Measurements from ENCODE around the gene EGFR. TPM values are rescaled to one million over a fixed set of nuclear protein-coding genes. Genes with fewer than 3 reads are reported as not detected.

Gene EGFR
- total and polyA plus RNA-seq, 2 donors (not counting 1 experiment from before 2014, with no cell fraction given) = 55.3 to 62.8 TPM

- H3K79me2 ChIP-seq (ENCODE audit: control insufficient read depth, insufficient read depth, low read length) = peaks cover 40% of the 10 kb centered on the region
- no peak overlapping the region for H3K4me3 ChIP-seq (replicated peaks in 1 of 4; ENCODE audit: control extremely low read depth in 1 of 4, insufficient read depth in 1 of 4, low read depth in 3 of 4, low read length in 4 of 4)
- H3K27me3 ChIP-seq (ENCODE audit: control insufficient read depth, insufficient read depth, low read length) = no peaks in the 10 kb centered on the region
- H3K4me2 ChIP-seq (ENCODE audit: extremely low read depth, insufficient read depth, low read length) = peak overlapping the region; percentile 76
- TF ChIP-seq EZH2 (IDR thresholded peaks at IDR 0.05; ENCODE audit: low read length, missing control alignments) = no peak
- TF ChIP-seq, protein P1, sequence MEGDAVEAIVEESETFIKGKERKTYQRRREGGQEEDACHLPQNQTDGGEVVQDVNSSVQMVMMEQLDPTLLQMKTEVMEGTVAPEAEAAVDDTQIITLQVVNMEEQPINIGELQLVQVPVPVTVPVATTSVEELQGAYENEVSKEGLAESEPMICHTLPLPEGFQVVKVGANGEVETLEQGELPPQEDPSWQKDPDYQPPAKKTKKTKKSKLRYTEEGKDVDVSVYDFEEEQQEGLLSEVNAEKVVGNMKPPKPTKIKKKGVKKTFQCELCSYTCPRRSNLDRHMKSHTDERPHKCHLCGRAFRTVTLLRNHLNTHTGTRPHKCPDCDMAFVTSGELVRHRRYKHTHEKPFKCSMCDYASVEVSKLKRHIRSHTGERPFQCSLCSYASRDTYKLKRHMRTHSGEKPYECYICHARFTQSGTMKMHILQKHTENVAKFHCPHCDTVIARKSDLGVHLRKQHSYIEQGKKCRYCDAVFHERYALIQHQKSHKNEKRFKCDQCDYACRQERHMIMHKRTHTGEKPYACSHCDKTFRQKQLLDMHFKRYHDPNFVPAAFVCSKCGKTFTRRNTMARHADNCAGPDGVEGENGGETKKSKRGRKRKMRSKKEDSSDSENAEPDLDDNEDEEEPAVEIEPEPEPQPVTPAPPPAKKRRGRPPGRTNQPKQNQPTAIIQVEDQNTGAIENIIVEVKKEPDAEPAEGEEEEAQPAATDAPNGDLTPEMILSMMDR (conservative IDR thresholded peaks at IDR 0.05 in 1 of 2, IDR thresholded peaks at IDR 0.05 in 1 of 2; ENCODE audit: low read depth in 1 of 2, low read length in 2 of 2) = no peak
- H4K20me1 ChIP-seq (ENCODE audit: control insufficient read depth, extremely low read depth, insufficient read depth, low read length) = no peaks in the 10 kb centered on the region
- no peaks in the 10 kb centered on the region for H3K9me3 ChIP-seq (ENCODE audit: control insufficient read depth, insufficient read depth, low read depth, low read length)
- peak overlapping the region; percentile 64 for H3K9ac ChIP-seq (ENCODE audit: insufficient read depth, low read length)
- peak overlapping the region; percentile 100 for H3K27ac ChIP-seq (ENCODE audit: insufficient read depth, low read length)
- H3K36me3 ChIP-seq (ENCODE audit: control insufficient read depth, insufficient read depth, low read length) = peaks cover under 1% of the 10 kb centered on the region
- no peak overlapping the region for H2AFZ ChIP-seq (ENCODE audit: low read length)
- DNase-seq (ENCODE audit: low read depth in 2 of 2) = peak in 1 of 2 donors; percentile 55
- peaks cover 64% of the 10 kb centered on the region for H3K4me1 ChIP-seq (ENCODE audit: control insufficient read depth, extremely low read depth, insufficient read depth, low read length)
These were observed 112.5 kb downstream of the EGFR start for GRCh38 chr7:55131142-55131929.

GRCh38 chr7:55132550-55132889, 113.7 kb downstream of the EGFR start:
- TF ChIP-seq EZH2 (IDR thresholded peaks at IDR 0.05; ENCODE audit: low read length, missing control alignments) = no peak
- TF ChIP-seq, protein P1 (conservative IDR thresholded peaks at IDR 0.05 in 1 of 2, IDR thresholded peaks at IDR 0.05 in 1 of 2; ENCODE audit: low read depth in 1 of 2, low read length in 2 of 2) = no peak
- peaks cover under 1% of the 10 kb centered on the region for H3K36me3 ChIP-seq (ENCODE audit: control insufficient read depth, insufficient read depth, low read length)
- no peak overlapping the region for H2AFZ ChIP-seq (ENCODE audit: low read length)
- peaks cover 61% of the 10 kb centered on the region for H3K4me1 ChIP-seq (ENCODE audit: control insufficient read depth, extremely low read depth, insufficient read depth, low read length)
- H3K79me2 ChIP-seq (ENCODE audit: control insufficient read depth, insufficient read depth, low read length) = peaks cover 44% of the 10 kb centered on the region
- peak overlapping the region; percentile 100 for H3K27ac ChIP-seq (ENCODE audit: insufficient read depth, low read length)
- peak overlapping the region; percentile 21 for H3K4me2 ChIP-seq (ENCODE audit: extremely low read depth, insufficient read depth, low read length)
- no peaks in the 10 kb centered on the region for H3K9me3 ChIP-seq (ENCODE audit: control insufficient read depth, insufficient read depth, low read depth, low read length)
- H4K20me1 ChIP-seq (ENCODE audit: control insufficient read depth, extremely low read depth, insufficient read depth, low read length) = no peaks in the 10 kb centered on the region
- H3K27me3 ChIP-seq (ENCODE audit: control insufficient read depth, insufficient read depth, low read length) = no peaks in the 10 kb centered on the region
- DNase-seq (ENCODE audit: low read depth in 2 of 2) = no peak
- peak overlapping the region; percentile 60 for H3K9ac ChIP-seq (ENCODE audit: insufficient read depth, low read length)
- H3K4me3 ChIP-seq (replicated peaks in 1 of 4; ENCODE audit: control extremely low read depth in 1 of 4, insufficient read depth in 1 of 4, low read depth in 3 of 4, low read length in 4 of 4) = no peak overlapping the region

DNA sequence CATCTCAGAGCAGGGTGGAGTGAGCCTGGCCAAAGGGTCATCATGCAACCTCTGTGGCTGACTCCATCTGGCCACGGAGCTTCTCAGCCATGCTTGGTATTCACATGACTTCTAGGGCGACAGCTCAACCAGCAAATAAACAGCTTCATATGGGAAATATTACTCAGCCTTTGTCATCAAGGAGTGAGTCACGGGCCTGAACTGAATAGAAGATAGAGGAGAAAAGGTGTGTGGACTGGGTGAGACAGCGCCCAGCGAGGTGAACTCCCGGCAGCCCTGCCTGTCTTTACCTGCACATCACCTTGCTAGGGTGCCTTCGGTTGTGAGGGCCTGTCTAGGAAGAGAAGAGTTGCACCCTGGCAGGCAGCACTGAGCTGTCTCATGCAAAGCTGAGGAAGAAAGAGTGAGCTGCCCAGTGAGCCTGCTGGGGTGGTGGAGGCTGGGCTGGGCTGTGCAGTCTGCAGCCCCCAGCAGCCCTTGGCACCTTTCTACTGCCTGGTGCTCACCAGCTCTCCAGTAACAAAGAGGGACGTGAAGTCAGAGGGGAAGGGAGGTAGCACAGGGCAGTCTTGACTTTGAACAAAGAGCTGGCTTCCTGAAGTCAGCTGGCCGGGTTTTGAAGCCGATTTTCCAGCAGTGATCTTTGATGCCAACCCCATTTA, 114.2 kb downstream of the EGFR start:
- no peak for TF ChIP-seq EZH2 (IDR thresholded peaks at IDR 0.05; ENCODE audit: low read length, missing control alignments)
- TF ChIP-seq, protein P1 (conservative IDR thresholded peaks at IDR 0.05 in 1 of 2, IDR thresholded peaks at IDR 0.05 in 1 of 2; ENCODE audit: low read depth in 1 of 2, low read length in 2 of 2) = no peak
- Histone ChIP-seq H3K4me2 (ENCODE audit: extremely low read depth, insufficient read depth, low read length) (peak overlapping the region; percentile 86), H3K27me3 (ENCODE audit: control insufficient read depth, insufficient read depth, low read length) (no peaks in the 10 kb centered on the region), H3K4me3 (replicated peaks in 1 of 4; ENCODE audit: control extremely low read depth in 1 of 4, insufficient read depth in 1 of 4, low read depth in 3 of 4, low read length in 4 of 4) (peak overlapping the region in 2 of 4 experiments; percentile 8 to 21), H4K20me1 (ENCODE audit: control insufficient read depth, extremely low read depth, insufficient read depth, low read length) (no peaks in the 10 kb centered on the region), H3K27ac (ENCODE audit: insufficient read depth, low read length) (peak overlapping the region; percentile 100), H2AFZ (ENCODE audit: low read length) (no peak overlapping the region), H3K4me1 (ENCODE audit: control insufficient read depth, extremely low read depth, insufficient read depth, low read length) (peaks cover 56% of the 10 kb centered on the region), H3K36me3 (ENCODE audit: control insufficient read depth, insufficient read depth, low read length) (peaks cover 3% of the 10 kb centered on the region), H3K79me2 (ENCODE audit: control insufficient read depth, insufficient read depth, low read length) (peaks cover 46% of the 10 kb centered on the region), H3K9me3 (ENCODE audit: control insufficient read depth, insufficient read depth, low read depth, low read length) (no peaks in the 10 kb centered on the region), H3K9ac (ENCODE audit: insufficient read depth, low read length) (peak overlapping the region; percentile 57)
- peak; percentile 98 to 100 for DNase-seq (ENCODE audit: low read depth in 2 of 2)

All from fibroblast of lung (primary cell).